ENCODE data around the gene TFR2. TPM values are rescaled to one million over a fixed set of nuclear protein-coding genes. Genes with fewer than 3 reads are reported as not detected.

TFR2 gene
- total and polyA plus RNA-seq, 2 of the 4 experiments (the other 2 are of a cell fraction), result 0.18 to 0.50 TPM

Small RNA genes within 50 kb of the gene (microRNA-seq; reads per million reads assigned to microRNA genes)
- gene SAP25 (ENCODE audit: insufficient read depth, insufficient read length), result not detected

Small RNA genes within 50 kb of the gene (small RNA-seq; reads per million reads assigned to genes)
- 0 reads per million in 5 experiments for gene SAP25

Other genes with a start within 250 kb of the TFR2 start
- gene ZCWPW1, start 212.8 kb downstream of the TFR2 start, total RNA-seq (2012; rRNA removed), result 0.56 and 0.72 TPM in 2 replicates
- 0.76 and 1.3 TPM in 2 replicates for gene ZCWPW1, start 212.8 kb downstream of the TFR2 start, polyA plus RNA-seq (2012; rRNA removed)
- gene MEPCE, start 211.7 kb downstream of the TFR2 start, total RNA-seq (2012; rRNA removed), result 20.3 and 22.9 TPM in 2 replicates
- gene MEPCE, start 211.7 kb downstream of the TFR2 start, polyA plus RNA-seq (2012; rRNA removed), result 17.6 and 18.2 TPM in 2 replicates
- gene PPP1R35, start 205.1 kb downstream of the TFR2 start, total RNA-seq (2012; rRNA removed), result 5.6 and 7.8 TPM in 2 replicates
- gene PPP1R35, start 205.1 kb downstream of the TFR2 start, polyA plus RNA-seq (2012; rRNA removed), result 25.5 and 36.7 TPM in 2 replicates
- gene SPACDR, start 177.3 kb downstream of the TFR2 start, total RNA-seq (2012; rRNA removed), result 0.54 and 1.1 TPM in 2 replicates
- gene SPACDR, start 177.3 kb downstream of the TFR2 start, polyA plus RNA-seq (2012; rRNA removed), result 1.3 and 2.1 TPM in 2 replicates
- 9.3 and 10.0 TPM in 2 replicates for gene TSC22D4, start 162.3 kb downstream of the TFR2 start, total RNA-seq (2012; rRNA removed)
- gene TSC22D4, start 162.3 kb downstream of the TFR2 start, polyA plus RNA-seq (2012; rRNA removed), result 29.9 and 32.4 TPM in 2 replicates
- gene NYAP1, start 157.6 kb downstream of the TFR2 start, total RNA-seq (2012; rRNA removed), result 0.18 and 0.28 TPM in 2 replicates
- gene NYAP1, start 157.6 kb downstream of the TFR2 start, polyA plus RNA-seq (2012; rRNA removed), result 1.3 and 1.5 TPM in 2 replicates
- gene AGFG2, start 102.3 kb downstream of the TFR2 start, total RNA-seq (2012; rRNA removed), result 3.0 and 4.2 TPM in 2 replicates
- 10.0 and 14.2 TPM in 2 replicates for gene AGFG2, start 102.3 kb downstream of the TFR2 start, polyA plus RNA-seq (2012; rRNA removed)
- gene SAP25, start 67.7 kb downstream of the TFR2 start, total RNA-seq (2012; rRNA removed), result not detected in 2 replicates
- gene SAP25, start 67.7 kb downstream of the TFR2 start, polyA plus RNA-seq (2012; rRNA removed), result 1.8 and 2.3 TPM in 2 replicates
- 5.0 and 6.1 TPM in 2 replicates for gene LRCH4, start 55.4 kb downstream of the TFR2 start, total RNA-seq (2012; rRNA removed)
- 41.3 and 42.2 TPM in 2 replicates for gene LRCH4, start 55.4 kb downstream of the TFR2 start, polyA plus RNA-seq (2012; rRNA removed)
- gene FBXO24, start 55.2 kb downstream of the TFR2 start, total RNA-seq (2012; rRNA removed), result 0.28 and 0.54 TPM in 2 replicates
- 0.29 and 0.43 TPM in 2 replicates for gene FBXO24, start 55.2 kb downstream of the TFR2 start, polyA plus RNA-seq (2012; rRNA removed)
- 22.6 and 25.6 TPM in 2 replicates for gene PCOLCE, start 39.2 kb downstream of the TFR2 start, total RNA-seq (2012; rRNA removed)
- gene PCOLCE, start 39.2 kb downstream of the TFR2 start, polyA plus RNA-seq (2012; rRNA removed), result 364 and 385 TPM in 2 replicates
- gene MOSPD3, start 29.0 kb downstream of the TFR2 start, total RNA-seq (2012; rRNA removed), result 2.2 and 2.3 TPM in 2 replicates
- 23.2 and 30.0 TPM in 2 replicates for gene MOSPD3, start 29.0 kb downstream of the TFR2 start, polyA plus RNA-seq (2012; rRNA removed)
- not detected in 2 replicates for gene ACTL6B, start 14.9 kb upstream of the TFR2 start, total RNA-seq (2012; rRNA removed)
- gene ACTL6B, start 14.9 kb upstream of the TFR2 start, polyA plus RNA-seq (2012; rRNA removed), result not detected in 2 replicates
- gene GNB2, start 32.2 kb upstream of the TFR2 start, total RNA-seq (2012; rRNA removed), result 62.0 and 67.5 TPM in 2 replicates
- 245 and 279 TPM in 2 replicates for gene GNB2, start 32.2 kb upstream of the TFR2 start, polyA plus RNA-seq (2012; rRNA removed)
- 3.0 and 3.3 TPM in 2 replicates for gene GIGYF1, start 52.7 kb upstream of the TFR2 start, total RNA-seq (2012; rRNA removed)
- 10.7 and 11.6 TPM in 2 replicates for gene GIGYF1, start 52.7 kb upstream of the TFR2 start, polyA plus RNA-seq (2012; rRNA removed)
- 14.9 and 16.9 TPM in 2 replicates for gene POP7, start 64.6 kb upstream of the TFR2 start, total RNA-seq (2012; rRNA removed)
- gene POP7, start 64.6 kb upstream of the TFR2 start, polyA plus RNA-seq (2012; rRNA removed), result 38.0 and 50.5 TPM in 2 replicates
- gene EPO, start 78.9 kb upstream of the TFR2 start, total RNA-seq (2012; rRNA removed), result not detected in 2 replicates
- gene EPO, start 78.9 kb upstream of the TFR2 start, polyA plus RNA-seq (2012; rRNA removed), result not detected in 2 replicates
- gene ZAN, start 92.0 kb upstream of the TFR2 start, total RNA-seq (2012; rRNA removed), result not detected in 2 replicates
- gene ZAN, start 92.0 kb upstream of the TFR2 start, polyA plus RNA-seq (2012; rRNA removed), result not detected in 2 replicates
- gene EPHB4, start 186.0 kb upstream of the TFR2 start, total RNA-seq (2012; rRNA removed), result 35.0 and 36.4 TPM in 2 replicates
- 34.5 and 35.0 TPM in 2 replicates for gene EPHB4, start 186.0 kb upstream of the TFR2 start, polyA plus RNA-seq (2012; rRNA removed)
- 3.3 and 4.5 TPM in 2 replicates for gene SLC12A9, start 211.2 kb upstream of the TFR2 start, total RNA-seq (2012; rRNA removed)
- gene SLC12A9, start 211.2 kb upstream of the TFR2 start, polyA plus RNA-seq (2012; rRNA removed), result 16.2 and 17.7 TPM in 2 replicates
- 36.4 and 39.2 TPM in 2 replicates for gene TRIP6, start 225.8 kb upstream of the TFR2 start, total RNA-seq (2012; rRNA removed)
- 72.3 and 89.0 TPM in 2 replicates for gene TRIP6, start 225.8 kb upstream of the TFR2 start, polyA plus RNA-seq (2012; rRNA removed)
- gene SRRT, start 233.6 kb upstream of the TFR2 start, total RNA-seq (2012; rRNA removed), result 41.4 and 45.3 TPM in 2 replicates
- gene SRRT, start 233.6 kb upstream of the TFR2 start, polyA plus RNA-seq (2012; rRNA removed), result 89.5 and 93.5 TPM in 2 replicates
- 0.28 and 0.36 TPM in 2 replicates for gene UFSP1, start 248.2 kb upstream of the TFR2 start, total RNA-seq (2012; rRNA removed)
- gene UFSP1, start 248.2 kb upstream of the TFR2 start, polyA plus RNA-seq (2012; rRNA removed), result 1.0 TPM in 2 replicates

Measured in IMR-90 (cell line).